Tibial nerve (tissue), 4 donors: ENCODE measurements around the gene SLC31A2. TPM values are rescaled to one million over a fixed set of nuclear protein-coding genes. Genes with fewer than 3 reads are reported as not detected.

ENCODE experiments used
- DNase-seq, 2 donors: peaks; one replicate each; pipeline ENCODE4 v3.0.0-alpha.2; 2019; ENCODE audit warnings: low spot score in 2 of 2
- H3K27ac ChIP-seq, 4 donors: fragments of 200-600 bp; sonication (generic) in 3 of 4; one replicate each; pipeline ENCODE4 v1.5.1; 2017 to 2019; ENCODE audit warnings: mild to moderate bottlenecking in 1 of 4
- H3K27me3 ChIP-seq, 2 donors: fragments of 200-600 bp; sonication (generic) in 1 of 2; one replicate each; pipeline versions ENCODE4 v1.5.1 to v1.6.0; 2017 to 2019
- H3K36me3 ChIP-seq, 3 donors: fragments of 200-600 bp; sonication (generic); one replicate each; pipeline ENCODE4 v1.5.1; 2018 to 2019
- H3K4me1 ChIP-seq, 4 donors: fragments of 200-600 bp; sonication (generic) in 3 of 4; one replicate each; pipeline ENCODE4 v1.5.1; 2017 to 2019
- H3K4me3 ChIP-seq, 4 donors: fragments of 200-600 bp; sonication (generic) in 3 of 4; one replicate each; pipeline ENCODE4 v1.5.1; 2017 to 2019; ENCODE audit warnings: mild to moderate bottlenecking in 1 of 4, moderate library complexity in 1 of 4
- H3K9me3 ChIP-seq, 4 donors: fragments of 200-600 bp; sonication (generic) in 3 of 4; one replicate each; pipeline ENCODE4 v1.5.1; 2017 to 2019
- CTCF ChIP-seq, 5 experiments: fragments of 200-600 bp in 3 of 5; fragments of 450-650 bp in 2 of 5; sonication (generic) in 3 of 5; IDR thresholded peaks; one replicate each; pipeline ENCODE4 v1.5.1; 2016 to 2019; ENCODE audit warnings: antibody characterized with exemption in 5 of 5, mild to moderate bottlenecking in 3 of 5, moderate library complexity in 2 of 5
- EP300 ChIP-seq, 2 donors: sonication (generic); formaldehyde crosslinking; IDR thresholded peaks; one replicate each; pipeline ENCODE4 v1.6.1; 2017; ENCODE audit warnings: antibody characterized with exemption in 2 of 2, mild to moderate bottlenecking in 1 of 2
- POLR2A ChIP-seq, 2 donors: fragments of 450-650 bp; IDR thresholded peaks; one replicate each; pipeline ENCODE4 v1.6.1; 2017; ENCODE audit warnings: antibody characterized with exemption in 2 of 2, mild to moderate bottlenecking in 2 of 2, moderate library complexity in 2 of 2
- WGBS, 2 donors: methylation state at CpG; one replicate each; pipeline ENCODE4 v1.1.5; 2018; 5-methylcytosine and 5-hydroxymethylcytosine counted together
- total RNA-seq, 4 donors: library from RNA; depleted of rRNA; stranded (reverse); fragments of >200 nt; gene quantifications; one replicate each; pipeline ENCODE4 v1.1.0, GENCODE V29; 2016

SLC31A2 gene
- total RNA-seq, 4 donors from 2014 or later: 25.3 to 50.4 (median 39.9) TPM

GRCh38 chr9:113168809-113169208, 18.0 kb downstream of the SLC31A2 start:
- WGBS, 2 donors: 100% methylated on average over 5 of the region's 5 CpGs
- DNase-seq: no peak
- Histone ChIP-seq H3K4me3 (no peak overlapping the region), H3K9me3 (no peaks in the 10 kb centered on the region), H3K4me1 (peaks cover 0 to 14% (median 0%) of the 10 kb centered on the region in 4 donors), H3K27ac (no peak overlapping the region), H3K36me3 (peaks cover 7 to 100% (median 31%) of the 10 kb centered on the region in 3 donors), H3K27me3 (no peaks in the 10 kb centered on the region)
- TF ChIP-seq EP300 (IDR thresholded peaks at IDR 0.05) (no peak), CTCF (IDR thresholded peaks at IDR 0.05) (no peak), POLR2A (IDR thresholded peaks at IDR 0.05) (no peak)

GRCh38 chr9:113173341-113173740, 22.5 kb downstream of the SLC31A2 start:
- no peaks in the 10 kb centered on the region for H3K27me3 ChIP-seq
- no peaks in the 10 kb centered on the region for H3K4me1 ChIP-seq
- TF ChIP-seq EP300 (IDR thresholded peaks at IDR 0.05) (no peak), POLR2A (IDR thresholded peaks at IDR 0.05) (no peak), CTCF (IDR thresholded peaks at IDR 0.05) (no peak)
- peaks cover 4 to 95% (median 26%) of the 10 kb centered on the region in 3 donors for H3K36me3 ChIP-seq
- H3K4me3 ChIP-seq: no peak overlapping the region
- H3K9me3 ChIP-seq: no peaks in the 10 kb centered on the region
- H3K27ac ChIP-seq: no peak overlapping the region
- DNase-seq: no peak
- 81 to 86% methylated on average over 3 of the region's 3 CpGs for WGBS, 2 donors

- DNase-seq: no peak
- Histone ChIP-seq H3K4me1 (no peaks in the 10 kb centered on the region), H3K27ac (no peak overlapping the region), H3K27me3 (no peaks in the 10 kb centered on the region), H3K36me3 (peaks cover 0 to 94% (median 15%) of the 10 kb centered on the region in 3 donors), H3K9me3 (no peaks in the 10 kb centered on the region), H3K4me3 (no peak overlapping the region)
- WGBS, 2 donors: 95 to 98% methylated on average over 6 of the region's 6 CpGs
- no peak for TF ChIP-seq EP300 (IDR thresholded peaks at IDR 0.05)
- TF ChIP-seq POLR2A (IDR thresholded peaks at IDR 0.05): no peak
- no peak for TF ChIP-seq CTCF (IDR thresholded peaks at IDR 0.05)
Observed at GRCh38 chr9:113176803-113177202, 26.0 kb downstream of the SLC31A2 start.

GRCh38 chr9:113177251-113177650, 26.4 kb downstream of the SLC31A2 start:
- Histone ChIP-seq H3K4me3 (no peak overlapping the region), H3K27ac (no peak overlapping the region), H3K36me3 (peaks cover 0 to 94% (median 20%) of the 10 kb centered on the region in 3 donors), H3K9me3 (no peaks in the 10 kb centered on the region), H3K4me1 (no peaks in the 10 kb centered on the region), H3K27me3 (no peaks in the 10 kb centered on the region)
- no peak for DNase-seq
- 95 to 96% methylated on average over 2 of the region's 2 CpGs for WGBS, 2 donors
- TF ChIP-seq CTCF (IDR thresholded peaks at IDR 0.05) (no peak), EP300 (IDR thresholded peaks at IDR 0.05) (no peak), POLR2A (IDR thresholded peaks at IDR 0.05) (no peak)

- peaks cover 0 to 94% (median 28%) of the 10 kb centered on the region in 3 donors for H3K36me3 ChIP-seq
- H3K27ac ChIP-seq: no peak overlapping the region
- H3K4me1 ChIP-seq: no peaks in the 10 kb centered on the region
- WGBS, 2 donors: 52 to 100% methylated on average over 1 of the region's 1 CpG
- H3K9me3 ChIP-seq: no peaks in the 10 kb centered on the region
- no peak for DNase-seq
- H3K27me3 ChIP-seq: no peaks in the 10 kb centered on the region
- H3K4me3 ChIP-seq: no peak overlapping the region
- TF ChIP-seq CTCF (IDR thresholded peaks at IDR 0.05) (no peak), EP300 (IDR thresholded peaks at IDR 0.05) (no peak), POLR2A (IDR thresholded peaks at IDR 0.05) (no peak)
Observed at GRCh38 chr9:113178087-113178486, 27.3 kb downstream of the SLC31A2 start.
